ENCODE measurements around the gene MRPS31. TPM values are rescaled to one million over a fixed set of nuclear protein-coding genes. Genes with fewer than 3 reads are reported as not detected.

MRPS31 gene
- total RNA-seq, 1 donor from 2014 or later = 22.5 TPM

- no peak for DNase-seq (ENCODE audit: low read depth)
- Histone ChIP-seq H3K4me3 (ENCODE audit: low read depth, low read length) (no peak overlapping the region), H3K27me3 (ENCODE audit: control insufficient read depth, insufficient read depth, low read length) (no peaks in the 10 kb centered on the region), H3K36me3 (ENCODE audit: control insufficient read depth, insufficient read depth, low read length) (no peaks in the 10 kb centered on the region)
- TF ChIP-seq CTCF (IDR thresholded peaks at IDR 0.05; ENCODE audit: insufficient read depth, low read length, poor library complexity, severe bottlenecking) = no peak
Observed at GRCh38 chr13:40794414-40795368, 23.7 kb upstream of the MRPS31 start.

DNA sequence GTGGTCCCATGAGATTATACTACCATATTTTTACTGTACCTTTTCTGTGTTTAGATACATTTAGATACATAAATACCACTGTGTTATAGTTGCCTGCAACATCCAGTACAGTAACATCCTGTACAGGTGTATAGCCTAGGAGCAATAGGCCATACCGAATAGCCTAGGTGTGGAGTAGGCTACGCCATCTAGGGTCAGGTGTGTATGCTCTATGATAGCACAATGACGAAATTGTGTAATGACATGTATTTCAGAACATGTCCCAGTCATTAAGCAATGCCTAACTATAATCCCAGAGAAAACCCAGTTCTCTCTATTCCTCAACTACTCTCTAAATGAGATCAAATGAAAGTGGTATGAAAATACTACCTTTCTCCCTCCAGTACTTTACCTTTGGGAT is 22.3 kb upstream of the MRPS31 start:
- no peak for TF ChIP-seq CTCF (IDR thresholded peaks at IDR 0.05; ENCODE audit: insufficient read depth, low read length, poor library complexity, severe bottlenecking)
- H3K27me3 ChIP-seq (ENCODE audit: control insufficient read depth, insufficient read depth, low read length) = no peaks in the 10 kb centered on the region
- H3K36me3 ChIP-seq (ENCODE audit: control insufficient read depth, insufficient read depth, low read length) = no peaks in the 10 kb centered on the region
- H3K4me3 ChIP-seq (ENCODE audit: low read depth, low read length) = no peak overlapping the region
- no peak for DNase-seq (ENCODE audit: low read depth)

GRCh38 chr13:40792284-40793051 is 21.5 kb upstream of the MRPS31 start:
- Histone ChIP-seq H3K4me3 (ENCODE audit: low read depth, low read length) (no peak overlapping the region), H3K36me3 (ENCODE audit: control insufficient read depth, insufficient read depth, low read length) (no peaks in the 10 kb centered on the region), H3K27me3 (ENCODE audit: control insufficient read depth, insufficient read depth, low read length) (no peaks in the 10 kb centered on the region)
- TF ChIP-seq CTCF (IDR thresholded peaks at IDR 0.05; ENCODE audit: insufficient read depth, low read length, poor library complexity, severe bottlenecking) = no peak
- DNase-seq (ENCODE audit: low read depth) = no peak

- DNase-seq (ENCODE audit: low read depth) = no peak
- H3K4me3 ChIP-seq (ENCODE audit: low read depth, low read length) = peak overlapping the region; percentile 67
Observed at GRCh38 chr13:40790154-40790616, 19.2 kb upstream of the MRPS31 start.

More at GRCh38 chr13:40790154-40790616, 19.2 kb upstream of the MRPS31 start:
- Histone ChIP-seq H3K27me3 (ENCODE audit: control insufficient read depth, insufficient read depth, low read length) (no peaks in the 10 kb centered on the region), H3K36me3 (ENCODE audit: control insufficient read depth, insufficient read depth, low read length) (no peaks in the 10 kb centered on the region)
- TF ChIP-seq CTCF (IDR thresholded peaks at IDR 0.05; ENCODE audit: insufficient read depth, low read length, poor library complexity, severe bottlenecking) = no peak

All from kidney epithelial cell (primary cell).